NOMO-1 treated with dmso at 0.1 percent for 144 hours (cell line): Measurements from ENCODE around the gene SFTA2.
A peak's percentile ranks its signal among the peaks of the same experiment; 100 is the strongest.
"Not testable (repeated sequence)": the region's sequence is repeated elsewhere in the genome, so short reads cannot be mapped to it uniquely, and the experiment has no call there.

Experiments
- DNase-seq: peaks from one replicate; lab custom pipeline; 2025; ENCODE audit not compliant: unreplicated experiment; lab: John Stamatoyannopoulos, UW

SFTA2 gene

GRCh38 chr6:30944051-30944450 lies 12.1 kb upstream of the SFTA2 start:
- no peak for DNase-seq

DNA sequence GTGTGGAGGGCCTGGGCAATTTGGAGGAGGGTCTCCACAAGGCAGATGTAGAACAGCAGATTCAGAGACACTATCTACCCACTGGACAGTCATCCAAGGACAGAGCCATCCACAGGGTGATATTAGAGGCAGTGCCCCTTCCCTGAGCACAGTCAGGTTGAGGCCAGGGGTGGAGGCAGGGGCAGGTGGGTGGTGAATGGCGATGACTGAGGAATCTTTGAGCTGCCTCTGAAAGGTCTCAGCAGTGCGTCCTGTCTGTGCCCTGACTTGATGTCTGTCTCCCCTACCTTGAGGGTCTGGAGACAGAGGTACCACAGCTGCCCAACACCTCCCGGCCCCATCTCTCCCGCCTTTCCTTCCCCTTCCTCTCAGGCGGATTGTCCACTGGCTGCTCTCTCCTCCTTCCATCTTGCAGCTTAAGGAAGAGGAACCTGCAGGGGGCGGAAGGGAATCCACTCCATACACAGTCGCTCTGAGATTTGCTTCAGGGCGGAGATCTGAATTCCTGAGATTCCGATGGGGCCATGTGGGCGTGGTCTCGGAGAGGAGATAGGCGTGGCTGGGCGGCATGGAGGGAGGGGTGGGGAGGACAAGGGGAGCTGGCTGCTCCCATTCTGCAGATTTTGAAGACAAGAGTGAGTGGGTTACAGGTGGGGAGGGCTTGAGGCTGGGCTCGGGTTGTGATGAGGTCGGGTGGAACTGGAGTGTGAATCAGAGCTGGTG lies 10.5 kb upstream of the SFTA2 start:
- no peak for DNase-seq

- no peak for DNase-seq
Measured at GRCh38 chr6:30940361-30940986, 8.5 kb upstream of the SFTA2 start, which contains the start of gene MUCL3. TSS of gene MUCL3 (plus strand) at chr6:30940973. CDS start at chr6:30941000, 27 bp downstream.

GRCh38 chr6:30939473-30939872 lies 7.5 kb upstream of the SFTA2 start:
- DNase-seq = no peak

GRCh38 chr6:30938730-30939129 lies 6.8 kb upstream of the SFTA2 start:
- DNase-seq = no peak

- DNase-seq = no peak
Measured at GRCh38 chr6:30937265-30937664, 5.3 kb upstream of the SFTA2 start.

- no peak for DNase-seq
Measured at GRCh38 chr6:30935018-30935417, 3.0 kb upstream of the SFTA2 start.

GRCh38 chr6:30932665-30933365 lies 845 bp upstream of the SFTA2 start:
- DNase-seq = no peak

GRCh38 chr6:30931272-30931671 lies 698 bp downstream of the SFTA2 start:
- no peak for DNase-seq

DNA sequence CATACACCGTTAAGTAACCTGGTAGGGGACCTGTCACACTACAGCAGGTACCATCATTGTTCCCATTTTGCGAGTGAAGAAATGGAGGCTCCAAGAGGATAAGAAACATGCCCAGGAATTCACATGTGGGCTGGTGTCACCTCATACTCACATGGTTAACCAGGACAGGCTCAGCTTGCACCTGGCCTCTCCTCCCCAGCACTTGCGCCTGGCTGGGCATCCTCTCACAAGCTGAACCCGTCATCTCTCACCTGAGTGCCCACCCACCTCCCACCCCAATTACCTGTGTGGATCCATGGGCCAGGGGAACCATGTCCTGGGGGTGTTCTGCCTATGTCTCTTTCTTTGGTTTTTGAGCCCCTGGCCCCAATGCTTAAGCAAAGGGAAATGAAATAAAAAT lies 1.5 kb downstream of the SFTA2 start:
- no peak for DNase-seq

- DNase-seq = no peak
Measured at GRCh38 chr6:30928677-30929076, 3.3 kb downstream of the SFTA2 start.

GRCh38 chr6:30927080-30927479 lies 4.9 kb downstream of the SFTA2 start:
- not testable (repeated sequence) for DNase-seq

DNA sequence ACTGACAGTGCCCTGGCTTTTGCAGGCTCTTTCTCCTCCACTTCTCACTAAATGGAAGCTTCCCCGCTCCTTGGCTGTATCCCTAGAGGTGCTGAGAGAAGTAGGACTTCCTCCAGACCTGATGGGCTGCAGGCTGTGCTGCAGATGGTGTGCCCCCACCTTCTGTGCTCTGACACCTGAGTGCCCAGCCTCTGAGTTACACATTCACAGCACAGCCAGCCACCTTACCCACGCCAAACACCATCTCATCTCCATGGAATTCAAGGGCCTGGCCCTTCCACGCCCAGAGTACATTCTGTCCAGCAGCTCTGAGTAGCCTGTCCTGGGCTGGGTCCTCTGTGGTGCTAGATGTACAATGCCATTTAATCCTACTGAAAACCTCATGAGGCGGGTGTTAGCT lies 5.3 kb downstream of the SFTA2 start:
- no peak for DNase-seq

DNA sequence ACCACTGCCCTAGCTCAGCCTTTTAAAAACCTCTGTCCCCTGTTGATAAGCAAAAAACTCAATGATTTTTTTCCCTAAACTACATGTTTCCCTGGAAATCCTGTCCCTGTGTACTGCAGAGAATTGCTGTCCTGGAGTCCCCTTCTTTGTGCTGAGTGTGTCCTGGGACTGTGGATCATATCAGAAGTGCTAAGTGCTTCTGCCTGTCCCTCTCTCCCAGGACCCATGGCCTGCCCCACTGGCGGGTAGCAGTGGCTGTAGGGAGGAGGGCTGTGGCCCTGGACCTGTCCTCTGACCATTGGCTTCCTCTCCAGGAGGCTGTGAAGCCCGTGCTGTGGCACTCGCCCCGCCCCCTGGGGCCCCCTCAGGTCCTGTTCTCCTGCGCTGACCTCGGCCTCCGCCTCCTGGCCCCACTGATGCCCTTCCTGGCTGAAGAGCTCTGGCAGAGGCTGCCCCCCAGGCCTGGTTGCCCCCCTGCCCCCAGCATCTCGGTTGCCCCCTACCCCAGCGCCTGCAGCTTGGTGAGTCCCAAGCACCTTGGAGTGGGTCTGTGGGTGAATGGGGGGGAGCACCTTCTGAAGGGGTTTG lies 7.8 kb downstream of the SFTA2 start:
- DNase-seq = not testable (repeated sequence)

DNA sequence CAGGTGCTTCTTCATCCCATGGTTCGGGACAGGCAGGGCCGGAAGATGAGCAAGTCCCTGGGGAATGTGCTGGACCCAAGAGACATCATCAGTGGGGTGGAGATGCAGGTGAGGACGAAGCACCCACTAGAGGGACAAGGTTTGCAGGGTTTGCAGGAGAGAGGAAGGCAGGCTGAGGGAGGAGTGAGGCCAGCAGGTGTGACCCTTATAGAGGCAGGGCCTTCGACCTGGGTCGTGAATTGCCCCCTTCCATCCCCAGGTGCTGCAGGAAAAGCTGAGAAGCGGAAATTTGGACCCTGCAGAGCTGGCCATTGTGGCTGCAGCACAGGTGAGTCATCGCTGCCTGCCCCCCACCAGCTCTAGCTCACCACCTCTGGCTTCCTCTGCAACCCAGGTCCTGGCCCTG lies 9.5 kb downstream of the SFTA2 start:
- DNase-seq = no peak

DNA sequence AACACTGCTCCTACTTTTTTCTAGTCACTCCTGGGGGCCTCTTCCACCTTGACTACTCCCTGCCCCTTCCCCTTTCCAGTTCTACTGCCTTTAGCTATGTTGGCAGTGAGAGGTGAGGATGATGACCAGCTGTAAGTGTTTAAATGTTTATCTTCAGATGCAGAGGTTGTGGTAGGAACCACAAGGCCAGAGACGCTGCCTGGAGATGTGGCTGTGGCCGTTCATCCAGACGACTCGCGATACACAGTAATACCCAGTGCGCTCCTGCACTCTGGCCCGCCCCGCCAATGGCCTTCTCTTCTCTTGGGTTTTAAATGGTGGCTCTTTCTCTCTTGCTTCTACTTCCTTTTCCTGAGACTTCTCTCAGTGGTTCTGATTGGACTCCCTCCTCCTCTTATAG lies 13.3 kb downstream of the SFTA2 start:
- DNase-seq = no peak

DNA sequence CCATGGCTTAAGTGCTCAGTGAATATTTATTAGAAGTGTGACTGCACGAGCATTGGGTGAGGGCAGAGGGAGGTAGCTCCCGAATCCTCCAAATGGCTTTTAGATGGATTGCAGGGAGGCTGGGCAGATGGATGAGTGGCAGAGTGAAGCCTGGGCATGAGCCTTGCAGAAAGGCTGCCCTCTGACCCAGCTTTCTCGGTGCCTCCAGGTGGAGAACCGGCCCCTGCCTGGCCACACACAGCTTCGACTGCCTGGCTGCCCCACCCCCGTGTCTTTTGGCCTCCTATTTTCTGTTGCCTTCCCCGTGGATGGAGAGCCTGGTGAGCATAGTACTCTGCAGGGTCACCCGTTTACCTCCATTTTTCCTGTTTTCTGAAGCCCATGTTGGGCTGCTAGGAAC lies 14.5 kb downstream of the SFTA2 start:
- no peak for DNase-seq

DNA sequence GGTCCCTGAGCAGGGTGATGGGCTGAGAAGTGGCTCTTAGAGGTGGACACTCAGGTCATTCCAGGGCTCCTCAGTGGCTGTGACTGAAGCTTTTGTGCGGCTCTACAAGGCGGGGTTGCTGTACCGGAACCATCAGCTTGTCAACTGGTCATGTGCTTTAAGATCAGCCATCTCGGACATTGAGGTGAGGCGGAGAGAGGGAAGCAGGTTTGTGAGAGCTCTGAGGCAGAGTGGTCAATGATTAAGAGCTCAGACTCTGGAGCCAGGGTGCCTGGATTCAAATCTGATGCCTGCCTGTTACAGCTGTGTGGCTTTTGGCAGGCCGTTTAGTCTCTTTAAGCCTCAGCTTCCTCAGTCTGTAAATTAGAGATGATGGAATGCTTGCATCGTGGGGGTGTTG lies 14.9 kb downstream of the SFTA2 start:
- DNase-seq = no peak

DNA sequence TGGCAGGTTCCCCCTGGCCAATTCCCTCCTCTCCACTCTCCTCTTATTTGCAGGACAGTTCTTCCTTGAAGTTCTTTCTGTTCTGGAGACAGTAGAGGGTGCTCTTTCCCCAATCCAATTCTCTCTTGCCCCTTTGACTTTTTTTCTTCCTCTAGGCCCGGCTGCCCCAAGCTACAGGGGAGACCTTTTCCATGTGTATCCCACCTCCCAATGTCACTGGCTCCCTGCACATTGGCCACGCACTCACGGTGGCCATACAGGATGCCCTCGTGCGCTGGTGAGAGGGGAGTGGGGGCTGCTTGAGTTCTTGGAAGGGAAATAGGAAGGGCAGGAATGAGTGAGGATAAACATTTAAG lies 16.4 kb downstream of the SFTA2 start:
- peak; percentile 49 for DNase-seq

DNA sequence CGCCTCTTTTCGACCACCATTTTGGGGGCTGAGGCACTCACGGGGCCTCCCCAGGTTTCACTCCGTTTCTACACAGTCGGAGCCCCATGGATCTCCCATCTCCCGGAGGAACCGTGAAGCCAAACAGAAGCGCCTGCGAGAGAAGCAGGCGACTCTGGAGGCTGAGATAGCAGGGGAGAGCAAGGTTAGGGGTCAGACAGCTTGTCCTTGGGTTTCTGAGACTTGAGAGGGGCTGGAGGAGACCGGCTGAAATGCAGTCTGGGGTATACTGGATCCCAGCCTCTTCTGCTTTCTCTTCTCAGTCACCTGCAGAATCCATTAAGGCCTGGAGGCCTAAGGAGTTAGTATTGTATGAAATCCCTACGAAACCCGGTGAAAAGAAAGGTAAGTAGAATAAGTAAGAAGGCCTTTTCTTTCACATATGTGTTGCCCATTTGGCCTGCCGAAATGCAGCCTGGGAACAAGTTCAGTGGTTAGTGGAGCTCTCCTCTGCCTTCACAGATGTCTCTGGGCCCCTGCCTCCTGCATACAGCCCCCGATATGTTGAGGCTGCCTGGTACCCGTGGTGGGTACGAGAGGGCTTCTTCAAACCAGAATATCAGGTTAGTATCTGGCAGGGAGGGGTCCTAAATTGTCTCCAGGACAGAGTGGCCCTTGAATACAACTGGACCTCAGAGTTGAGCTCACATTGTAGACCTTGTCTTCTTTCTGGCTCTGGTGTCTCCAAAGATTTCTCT lies 16.9 kb downstream of the SFTA2 start:
- DNase-seq = peak; percentile 6
